Lower leg skin (tissue), 4 donors: ENCODE results near the gene VWA8. TPM values are rescaled to one million over a fixed set of nuclear protein-coding genes. Genes with fewer than 3 reads are reported as not detected.

Source experiments
- DNase-seq, 2 donors: peaks; one replicate each; pipeline ENCODE4 v3.0.0-alpha.2; 2019; ENCODE audit warnings: low spot score in 2 of 2
- H3K4me3 ChIP-seq: fragments of 200-600 bp; sonication (generic); 2 replicates; pipeline ENCODE4 v1.5.1; 2017; ENCODE audit warnings: mild to moderate bottlenecking, low read depth; ENCODE audit not compliant: poor library complexity, severe bottlenecking
- POLR2A ChIP-seq, 2 donors: fragments of 450-650 bp; IDR thresholded peaks; one replicate each; pipeline ENCODE4 v1.6.1; 2016 to 2017; ENCODE audit warnings: antibody characterized with exemption in 2 of 2, mild to moderate bottlenecking in 1 of 2, moderate library complexity in 1 of 2
- WGBS, 2 donors: methylation state at CpG; one replicate each; pipeline ENCODE4 v1.1.5; 2018; 5-methylcytosine and 5-hydroxymethylcytosine counted together
- intact Hi-C: fragments of 100-400 bp; cut with DNase I; formaldehyde crosslinking; loops from one replicate; pipeline ENCODE4 v1.15.0; 2023; ENCODE audit warnings: low total_unique reads
- total RNA-seq, 4 donors: library from RNA; depleted of rRNA; stranded (reverse); fragments of >200 nt; gene quantifications; one replicate each; pipeline ENCODE4 v1.1.0, GENCODE V29; 2016
- TF ChIP-seq, protein P1 (sequence below), 3 donors: fragments of 450-650 bp; IDR thresholded peaks; one replicate each; pipeline ENCODE4 v1.5.1; 2016; ENCODE audit warnings: antibody characterized with exemption in 3 of 3, mild to moderate bottlenecking in 3 of 3, moderate library complexity in 2 of 3

The VWA8 gene
- total RNA-seq, 4 donors from 2014 or later: 11.8 to 22.0 (median 15.1) TPM

DNA sequence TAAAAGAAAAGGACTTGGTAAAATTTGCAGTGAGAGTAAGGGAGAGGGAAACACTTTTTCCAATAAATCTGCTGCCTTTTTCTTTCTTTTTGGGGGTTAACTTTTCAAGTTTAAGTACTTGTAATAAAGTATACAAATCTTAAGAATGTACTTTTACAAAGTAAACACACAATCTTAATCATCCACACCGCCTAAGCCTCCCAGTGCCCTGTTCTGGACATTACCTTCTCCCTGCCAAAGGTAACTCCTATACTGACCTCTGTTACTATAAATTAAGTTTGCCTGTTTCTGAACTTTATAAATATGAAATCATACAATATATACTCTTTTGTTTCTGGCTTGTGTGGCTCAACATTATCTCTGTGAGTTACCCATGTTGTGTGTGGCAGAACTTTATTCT is 365.6 kb downstream of the VWA8 start:
- no peak for DNase-seq
- TF ChIP-seq, protein P1, sequence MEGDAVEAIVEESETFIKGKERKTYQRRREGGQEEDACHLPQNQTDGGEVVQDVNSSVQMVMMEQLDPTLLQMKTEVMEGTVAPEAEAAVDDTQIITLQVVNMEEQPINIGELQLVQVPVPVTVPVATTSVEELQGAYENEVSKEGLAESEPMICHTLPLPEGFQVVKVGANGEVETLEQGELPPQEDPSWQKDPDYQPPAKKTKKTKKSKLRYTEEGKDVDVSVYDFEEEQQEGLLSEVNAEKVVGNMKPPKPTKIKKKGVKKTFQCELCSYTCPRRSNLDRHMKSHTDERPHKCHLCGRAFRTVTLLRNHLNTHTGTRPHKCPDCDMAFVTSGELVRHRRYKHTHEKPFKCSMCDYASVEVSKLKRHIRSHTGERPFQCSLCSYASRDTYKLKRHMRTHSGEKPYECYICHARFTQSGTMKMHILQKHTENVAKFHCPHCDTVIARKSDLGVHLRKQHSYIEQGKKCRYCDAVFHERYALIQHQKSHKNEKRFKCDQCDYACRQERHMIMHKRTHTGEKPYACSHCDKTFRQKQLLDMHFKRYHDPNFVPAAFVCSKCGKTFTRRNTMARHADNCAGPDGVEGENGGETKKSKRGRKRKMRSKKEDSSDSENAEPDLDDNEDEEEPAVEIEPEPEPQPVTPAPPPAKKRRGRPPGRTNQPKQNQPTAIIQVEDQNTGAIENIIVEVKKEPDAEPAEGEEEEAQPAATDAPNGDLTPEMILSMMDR (IDR thresholded peaks at IDR 0.05): no peak
- no peak for TF ChIP-seq POLR2A (IDR thresholded peaks at IDR 0.05)
- H3K4me3 ChIP-seq: no peak overlapping the region
- WGBS, 2 donors: 94 to 95% methylated on average over 1 of the region's 1 CpG
- intact Hi-C loops: no loop called here

DNA sequence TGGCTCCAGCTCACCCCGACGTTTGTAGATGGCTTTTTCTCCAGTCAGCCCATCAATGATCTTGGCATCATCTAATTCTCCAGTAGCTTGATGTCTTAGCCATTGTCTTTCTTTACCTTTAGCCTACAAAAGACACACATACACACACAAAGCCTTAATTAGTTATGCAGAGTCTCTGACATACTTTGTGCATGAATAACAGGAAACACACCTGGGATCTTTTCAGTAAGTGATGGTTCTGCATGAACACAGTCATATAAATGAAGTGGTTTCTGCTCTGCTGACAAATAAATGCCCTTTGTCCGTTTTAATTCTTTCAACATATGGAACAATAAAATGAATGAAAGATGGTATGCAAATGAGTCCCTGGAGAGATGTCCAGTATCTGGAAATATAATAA is 370.3 kb downstream of the VWA8 start:
- no peak for DNase-seq
- intact Hi-C loops: no loop called here
- 76 to 88% methylated on average over 3 of the region's 3 CpGs for WGBS, 2 donors
- TF ChIP-seq, protein P1 (IDR thresholded peaks at IDR 0.05): no peak
- TF ChIP-seq POLR2A (IDR thresholded peaks at IDR 0.05): no peak
- H3K4me3 ChIP-seq: no peak overlapping the region

DNA sequence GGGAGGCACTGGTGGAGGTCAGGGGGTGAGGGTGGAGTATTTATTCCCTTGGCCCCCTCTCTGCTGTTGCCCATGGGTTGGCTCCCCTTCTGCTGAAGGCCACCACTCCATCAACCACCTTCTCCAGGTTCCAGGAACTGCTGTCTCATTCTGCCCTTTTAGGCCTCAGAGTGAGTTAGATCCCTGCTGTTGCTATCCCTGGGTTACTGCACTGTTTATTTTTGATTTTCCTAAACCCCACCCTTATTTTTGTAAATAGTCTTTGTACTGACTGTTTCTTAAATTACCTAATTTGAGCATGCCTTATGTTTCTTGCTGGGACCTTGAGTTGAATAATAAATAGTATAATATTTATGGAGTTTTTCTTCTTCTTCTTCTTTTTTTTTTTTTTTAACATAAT is 370.8 kb downstream of the VWA8 start:
- TF ChIP-seq, protein P1 (IDR thresholded peaks at IDR 0.05): no peak
- TF ChIP-seq POLR2A (IDR thresholded peaks at IDR 0.05): no peak
- no peak overlapping the region for H3K4me3 ChIP-seq
- intact Hi-C loops: no loop called here
- no peak for DNase-seq

DNA sequence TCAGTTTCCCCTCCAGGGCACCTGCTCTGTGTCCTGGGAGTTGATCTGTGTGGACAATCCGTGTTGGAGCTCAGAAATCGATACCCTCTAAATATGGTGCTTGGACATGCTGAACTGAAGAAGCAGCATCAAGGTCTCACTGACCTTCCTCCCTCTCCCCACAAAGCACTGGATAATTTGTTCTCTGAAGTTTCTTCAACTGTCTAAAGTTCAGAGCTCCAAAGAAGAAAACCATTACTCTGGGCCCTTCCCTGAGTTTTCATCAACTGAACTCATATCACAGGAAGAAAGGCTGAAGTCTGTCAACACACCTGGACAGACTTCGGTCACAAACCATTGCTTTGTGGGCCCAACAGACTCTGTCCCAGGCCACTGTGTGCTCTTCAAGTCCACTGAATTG is 371.5 kb downstream of the VWA8 start:
- intact Hi-C loops: no loop called here
- TF ChIP-seq, protein P1 (IDR thresholded peaks at IDR 0.05): no peak
- TF ChIP-seq POLR2A (IDR thresholded peaks at IDR 0.05): no peak
- no peak overlapping the region for H3K4me3 ChIP-seq
- WGBS, 2 donors: 80 to 94% methylated on average over 3 of the region's 3 CpGs
- DNase-seq: no peak

DNA sequence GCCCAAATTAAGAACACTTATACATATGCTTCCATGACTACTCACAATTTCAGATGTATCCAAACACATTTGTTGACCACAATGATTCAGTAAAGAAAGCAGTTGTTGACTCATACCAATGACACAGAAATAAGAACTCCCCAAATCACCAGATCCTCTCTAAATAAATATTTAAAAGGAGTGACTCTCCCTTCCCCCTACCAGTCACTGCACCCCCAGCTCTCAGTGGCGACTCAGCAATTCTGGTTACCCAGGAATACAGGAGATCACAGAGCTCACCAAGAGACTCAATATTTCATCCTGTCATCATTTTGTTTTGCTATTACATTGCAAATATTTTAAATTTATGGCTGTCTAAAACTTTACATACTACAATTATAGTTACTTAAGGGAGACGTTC is 372.0 kb downstream of the VWA8 start:
- no peak for DNase-seq
- no peak overlapping the region for H3K4me3 ChIP-seq
- intact Hi-C loops: no loop called here
- 77 to 85% methylated on average over 2 of the region's 2 CpGs for WGBS, 2 donors
- TF ChIP-seq, protein P1 (IDR thresholded peaks at IDR 0.05): no peak
- TF ChIP-seq POLR2A (IDR thresholded peaks at IDR 0.05): no peak

DNA sequence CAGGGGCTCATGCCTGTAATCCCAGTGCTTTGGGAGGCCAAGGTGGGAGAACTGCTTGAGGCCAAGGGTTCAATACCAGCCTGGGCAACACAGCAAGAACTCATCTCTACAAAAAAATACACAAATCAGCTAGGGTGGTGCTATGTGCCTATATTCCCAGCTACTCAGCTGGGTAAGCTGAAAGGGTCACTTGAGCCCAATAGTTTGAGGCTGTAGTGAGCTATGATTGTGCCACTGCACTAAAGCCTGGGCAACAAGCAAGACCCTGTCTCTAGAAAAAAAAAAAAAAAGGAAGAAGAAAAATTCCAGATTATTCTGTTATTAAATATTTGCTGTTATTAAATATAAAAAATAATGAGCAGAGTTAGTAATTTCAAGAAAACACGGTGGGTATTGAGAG is 372.5 kb downstream of the VWA8 start:
- no peak overlapping the region for H3K4me3 ChIP-seq
- intact Hi-C loops: no loop called here
- no peak for TF ChIP-seq POLR2A (IDR thresholded peaks at IDR 0.05)
- TF ChIP-seq, protein P1 (IDR thresholded peaks at IDR 0.05): no peak
- no peak for DNase-seq
- WGBS, 2 donors: 81 to 87% methylated on average over 1 of the region's 1 CpG
